Loucy (cell line): ENCODE results near the gene TMEM238.
A peak's percentile ranks its signal among the peaks of the same experiment; 100 is the strongest.
"Not testable (repeated sequence)": the region's sequence is repeated elsewhere in the genome, so short reads cannot be mapped to it uniquely, and the experiment has no call there.

Experiments
- H2AFZ ChIP-seq: fragments of 200-600 bp; sonication (generic); 2 replicates; pipeline ENCODE4 v1.6.0; 2016; ENCODE audit warnings: antibody characterized with exemption, mild to moderate bottlenecking, low read length, moderate library complexity
- H3F3A ChIP-seq: fragments of 200-600 bp; 2 replicates; pipeline ENCODE4 v1.6.0; 2016; ENCODE audit warnings: antibody characterized with exemption, low read depth, mild to moderate bottlenecking
- H3K27me3 ChIP-seq: fragments of 200-600 bp; sonication (generic); 2 replicates; pipeline ENCODE4 v1.6.1; 2014; ENCODE audit warnings: low read length, mild to moderate bottlenecking; ENCODE audit not compliant: insufficient read depth, poor library complexity, severe bottlenecking
- H3K36me3 ChIP-seq: fragments of 200-600 bp; sonication (generic); 2 replicates; pipeline ENCODE4 v1.6.1; 2016; ENCODE audit warnings: low read length; ENCODE audit not compliant: insufficient read depth
- H3K4me1 ChIP-seq: fragments of 200-600 bp; sonication (generic); 2 replicates; pipeline ENCODE4 v1.5.1; 2014; ENCODE audit warnings: low read length, mild to moderate bottlenecking; ENCODE audit not compliant: insufficient read depth, poor library complexity, severe bottlenecking
- H3K4me2 ChIP-seq: fragments of 200-600 bp; sonication (generic); 2 replicates; pipeline ENCODE4 v1.6.0; 2014; ENCODE audit warnings: antibody characterized with exemption, low read length, low read depth, mild to moderate bottlenecking; ENCODE audit not compliant: poor library complexity, severe bottlenecking
- H3K4me3 ChIP-seq: fragments of 200-600 bp; sonication (generic); 2 replicates; pipeline ENCODE4 v1.5.1; 2014; ENCODE audit warnings: low read length, mild to moderate bottlenecking, mixed read lengths; ENCODE audit not compliant: poor library complexity, severe bottlenecking
- H3K79me2 ChIP-seq: fragments of 200-600 bp; sonication (generic); 2 replicates; pipeline ENCODE4 v1.6.1; 2014; ENCODE audit warnings: low read length; ENCODE audit not compliant: insufficient read depth
- H3K9ac ChIP-seq: fragments of 200-600 bp; sonication (generic); 2 replicates; pipeline ENCODE4 v1.6.0; 2014; ENCODE audit warnings: mild to moderate bottlenecking, low read depth, low read length, moderate library complexity; ENCODE audit not compliant: poor library complexity, severe bottlenecking
- H3K9me2 ChIP-seq: fragments of 200-600 bp; sonication (generic); replicated peaks from 2 replicates; pipeline ENCODE4 v1.6.1; 2016; ENCODE audit warnings: low read depth, low read length, mixed read lengths
- H3K9me3 ChIP-seq: fragments of 200-600 bp; sonication (generic); 2 replicates; pipeline ENCODE4 v1.6.1; 2014; ENCODE audit warnings: mild to moderate bottlenecking, antibody characterized with exemption, low read length, low read depth; ENCODE audit not compliant: insufficient read depth
- H4K20me1 ChIP-seq: fragments of 200-600 bp; sonication (generic); 2 replicates; pipeline ENCODE4 v1.6.0; 2014; ENCODE audit warnings: antibody characterized with exemption, low read length, mild to moderate bottlenecking; ENCODE audit not compliant: insufficient read depth, poor library complexity, severe bottlenecking
- EZH2phosphoT487 ChIP-seq: fragments of 200-600 bp; IDR thresholded peaks from 2 replicates; pipeline ENCODE4 v1.6.1; 2018; ENCODE audit warnings: antibody characterized with exemption, mild to moderate bottlenecking, moderate library complexity, borderline replicate concordance
- TF ChIP-seq, protein P1 (sequence below): fragments of 200-600 bp; sonication (generic); conservative IDR thresholded peaks from 2 replicates; pipeline ENCODE4 v1.5.1; 2014; ENCODE audit warnings: mild to moderate bottlenecking, antibody characterized with exemption, low read length

TMEM238 gene

DNA sequence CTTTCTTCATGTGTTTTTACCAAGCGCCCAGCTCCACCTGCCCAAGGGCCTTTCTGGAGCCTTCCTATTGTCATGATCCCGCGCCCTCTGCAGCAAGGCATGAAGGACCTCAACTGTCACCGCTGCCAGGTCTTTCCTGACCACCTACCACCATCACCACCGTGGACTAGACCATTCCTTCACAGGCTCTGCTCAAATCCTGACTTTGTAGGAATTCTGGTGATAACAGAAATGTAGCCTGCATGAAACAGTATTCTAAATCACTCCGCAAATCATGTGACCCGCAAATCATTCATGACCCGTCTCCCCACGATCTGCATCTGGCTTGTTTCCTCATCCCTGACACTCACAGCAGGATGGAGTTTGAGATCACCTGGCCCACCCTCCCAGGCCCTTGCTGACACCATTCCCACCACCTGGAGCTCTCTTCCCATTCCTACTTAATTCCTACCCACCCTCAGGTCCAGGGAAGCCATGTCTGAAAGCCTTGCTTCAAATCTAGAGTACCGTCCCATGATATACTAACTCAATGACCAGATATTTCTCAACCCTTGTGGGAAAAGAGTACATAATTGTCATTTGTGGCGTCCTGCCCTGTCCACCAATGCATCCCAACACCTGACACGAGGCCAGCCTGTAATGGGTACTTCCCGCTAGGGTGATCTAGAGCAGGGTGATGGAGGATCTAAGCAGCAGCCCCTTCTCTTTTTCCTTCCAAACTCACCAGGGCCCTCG lies 22.2 kb upstream of the TMEM238 start:
- peaks cover 5% of the 10 kb centered on the region for H3K27me3 ChIP-seq
- H3K4me2 ChIP-seq = peak overlapping the region; percentile 94
- H3K4me3 ChIP-seq = peak overlapping the region; percentile 91
- TF ChIP-seq, protein P1, sequence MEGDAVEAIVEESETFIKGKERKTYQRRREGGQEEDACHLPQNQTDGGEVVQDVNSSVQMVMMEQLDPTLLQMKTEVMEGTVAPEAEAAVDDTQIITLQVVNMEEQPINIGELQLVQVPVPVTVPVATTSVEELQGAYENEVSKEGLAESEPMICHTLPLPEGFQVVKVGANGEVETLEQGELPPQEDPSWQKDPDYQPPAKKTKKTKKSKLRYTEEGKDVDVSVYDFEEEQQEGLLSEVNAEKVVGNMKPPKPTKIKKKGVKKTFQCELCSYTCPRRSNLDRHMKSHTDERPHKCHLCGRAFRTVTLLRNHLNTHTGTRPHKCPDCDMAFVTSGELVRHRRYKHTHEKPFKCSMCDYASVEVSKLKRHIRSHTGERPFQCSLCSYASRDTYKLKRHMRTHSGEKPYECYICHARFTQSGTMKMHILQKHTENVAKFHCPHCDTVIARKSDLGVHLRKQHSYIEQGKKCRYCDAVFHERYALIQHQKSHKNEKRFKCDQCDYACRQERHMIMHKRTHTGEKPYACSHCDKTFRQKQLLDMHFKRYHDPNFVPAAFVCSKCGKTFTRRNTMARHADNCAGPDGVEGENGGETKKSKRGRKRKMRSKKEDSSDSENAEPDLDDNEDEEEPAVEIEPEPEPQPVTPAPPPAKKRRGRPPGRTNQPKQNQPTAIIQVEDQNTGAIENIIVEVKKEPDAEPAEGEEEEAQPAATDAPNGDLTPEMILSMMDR = no peak
- no peak for TF ChIP-seq EZH2phosphoT487
- H3F3A ChIP-seq = no peaks in the 10 kb centered on the region
- peaks cover 36% of the 10 kb centered on the region; the same call in 1 of the 2 replicates for H3K36me3 ChIP-seq
- H3K9me3 ChIP-seq = no peaks in the 10 kb centered on the region
- H3K9ac ChIP-seq = peak overlapping the region; percentile 97
- H4K20me1 ChIP-seq = peaks cover 42% of the 10 kb centered on the region
- H3K79me2 ChIP-seq = peaks cover 57% of the 10 kb centered on the region
- no peak overlapping the region for H2AFZ ChIP-seq
- H3K9me2 ChIP-seq = no peaks in the 10 kb centered on the region
- H3K4me1 ChIP-seq = peaks cover 43% of the 10 kb centered on the region

GRCh38 chr19:55405638-55406037 lies 21.5 kb upstream of the TMEM238 start:
- Histone ChIP-seq H3K79me2 (peaks cover 57% of the 10 kb centered on the region), H3K9me3 (no peaks in the 10 kb centered on the region), H4K20me1 (peaks cover 46% of the 10 kb centered on the region), H3K9me2 (no peaks in the 10 kb centered on the region), H3K9ac (peak overlapping the region; percentile 97), H3K4me1 (peaks cover 43% of the 10 kb centered on the region), H3F3A (no peaks in the 10 kb centered on the region), H3K4me2 (peak overlapping the region; percentile 94), H3K27me3 (peaks cover 5% of the 10 kb centered on the region), H3K36me3 (peaks cover 41% of the 10 kb centered on the region; the same call in 1 of the 2 replicates), H2AFZ (no peak overlapping the region), H3K4me3 (peak overlapping the region; percentile 91)
- TF ChIP-seq EZH2phosphoT487 = no peak
- TF ChIP-seq, protein P1 = no peak

DNA sequence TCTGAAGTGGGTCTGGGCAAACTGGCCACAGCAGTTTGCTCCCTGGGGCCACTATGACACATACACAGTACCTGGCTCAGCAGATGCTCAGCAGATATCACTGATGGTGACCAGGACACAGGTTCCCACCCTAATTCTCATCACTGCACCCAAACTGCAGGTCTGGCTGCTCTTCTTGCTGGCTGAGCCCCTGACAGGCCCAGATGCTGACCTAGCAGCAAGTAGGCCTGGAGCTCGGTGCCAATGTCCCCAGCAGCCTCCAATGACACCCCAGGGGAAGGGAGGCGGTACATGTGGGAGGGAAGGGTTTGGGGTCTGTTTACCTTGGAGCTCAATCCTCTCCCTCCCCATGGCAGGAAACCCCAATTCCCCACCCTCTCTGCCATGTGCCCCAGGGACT lies 18.4 kb upstream of the TMEM238 start:
- Histone ChIP-seq H3K79me2 (peaks cover 57% of the 10 kb centered on the region), H3K4me3 (peak overlapping the region; percentile 57), H3K36me3 (peaks cover 46% of the 10 kb centered on the region; the same call in 1 of the 2 replicates), H3K4me2 (peak overlapping the region; percentile 74), H3K27me3 (peaks cover 5% of the 10 kb centered on the region), H3K9ac (peak overlapping the region; percentile 26), H3F3A (no peaks in the 10 kb centered on the region; the same call in 1 of the 2 replicates), H3K4me1 (peaks cover 36% of the 10 kb centered on the region), H2AFZ (no peak overlapping the region), H3K9me3 (no peaks in the 10 kb centered on the region), H4K20me1 (peaks cover 46% of the 10 kb centered on the region), H3K9me2 (no peaks in the 10 kb centered on the region)
- no peak for TF ChIP-seq EZH2phosphoT487
- TF ChIP-seq, protein P1 = no peak

GRCh38 chr19:55401390-55401789 lies 17.3 kb upstream of the TMEM238 start:
- not testable (repeated sequence) for H2AFZ ChIP-seq, H3K4me3 ChIP-seq, H3K9ac ChIP-seq, H3K27me3 ChIP-seq, H3K9me3 ChIP-seq, H3K9me2 ChIP-seq, H3K4me2 ChIP-seq, H3F3A ChIP-seq
- Histone ChIP-seq H3K4me1 (peaks cover 32% of the 10 kb centered on the region), H3K79me2 (peaks cover 46% of the 10 kb centered on the region), H4K20me1 (peaks cover 37% of the 10 kb centered on the region), H3K36me3 (peaks cover 46% of the 10 kb centered on the region; the same call in 1 of the 2 replicates)
